ENCODE results near the gene ELMO1.
A peak's percentile ranks its signal among the peaks of the same experiment; 100 is the strongest.

The ELMO1 gene

DNA sequence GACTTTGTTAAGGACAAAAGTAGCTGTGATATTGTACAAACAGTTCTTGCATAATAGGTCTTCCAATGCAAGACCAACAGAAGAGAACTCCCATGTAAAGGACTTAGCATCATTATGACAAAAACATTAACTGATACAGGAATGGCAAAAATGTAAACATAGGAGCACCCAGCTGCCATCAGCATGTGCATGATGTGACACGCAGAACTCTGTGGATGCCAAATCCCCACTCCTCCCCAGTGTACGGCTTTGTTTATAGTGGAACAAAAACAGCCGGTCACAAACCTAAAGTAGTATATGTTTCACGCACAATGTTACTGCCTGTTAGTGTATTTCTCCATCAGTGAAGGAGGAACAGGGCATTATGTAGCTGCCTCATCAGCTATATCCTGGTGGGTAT lies 408.3 kb downstream of the ELMO1 start:
- FAIRE-seq, result no peak

- no peak for FAIRE-seq
Measured at GRCh38 chr7:37039131-37039749, 409.4 kb downstream of the ELMO1 start.

- FAIRE-seq, result no peak
Measured at GRCh38 chr7:37038706-37039105, 410.0 kb downstream of the ELMO1 start.

DNA sequence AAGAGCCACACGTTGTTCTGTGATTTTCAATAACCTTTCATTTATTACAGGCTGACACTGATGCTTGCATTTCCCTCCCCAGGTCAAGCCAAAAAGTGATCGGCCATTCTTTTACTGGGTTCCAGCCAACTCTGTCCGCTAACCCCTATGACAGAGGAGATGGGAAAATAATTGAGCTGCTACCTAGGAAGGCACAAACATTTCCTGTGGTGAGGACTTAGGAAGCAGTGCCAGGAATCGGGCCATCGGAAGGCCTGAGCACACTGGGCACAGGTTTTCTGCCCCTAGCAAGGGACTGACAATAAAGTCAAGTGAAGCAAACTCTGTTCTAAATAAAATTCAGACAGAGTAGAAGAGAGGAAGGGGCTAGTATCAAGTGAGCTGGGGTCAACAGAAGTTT lies 411.4 kb downstream of the ELMO1 start:
- no peak for FAIRE-seq

GRCh38 chr7:37035631-37036030 lies 413.0 kb downstream of the ELMO1 start:
- FAIRE-seq, result no peak

GRCh38 chr7:37033141-37033540 lies 415.5 kb downstream of the ELMO1 start:
- FAIRE-seq, result no peak

GRCh38 chr7:37032258-37032601 lies 416.4 kb downstream of the ELMO1 start:
- FAIRE-seq, result no peak

DNA sequence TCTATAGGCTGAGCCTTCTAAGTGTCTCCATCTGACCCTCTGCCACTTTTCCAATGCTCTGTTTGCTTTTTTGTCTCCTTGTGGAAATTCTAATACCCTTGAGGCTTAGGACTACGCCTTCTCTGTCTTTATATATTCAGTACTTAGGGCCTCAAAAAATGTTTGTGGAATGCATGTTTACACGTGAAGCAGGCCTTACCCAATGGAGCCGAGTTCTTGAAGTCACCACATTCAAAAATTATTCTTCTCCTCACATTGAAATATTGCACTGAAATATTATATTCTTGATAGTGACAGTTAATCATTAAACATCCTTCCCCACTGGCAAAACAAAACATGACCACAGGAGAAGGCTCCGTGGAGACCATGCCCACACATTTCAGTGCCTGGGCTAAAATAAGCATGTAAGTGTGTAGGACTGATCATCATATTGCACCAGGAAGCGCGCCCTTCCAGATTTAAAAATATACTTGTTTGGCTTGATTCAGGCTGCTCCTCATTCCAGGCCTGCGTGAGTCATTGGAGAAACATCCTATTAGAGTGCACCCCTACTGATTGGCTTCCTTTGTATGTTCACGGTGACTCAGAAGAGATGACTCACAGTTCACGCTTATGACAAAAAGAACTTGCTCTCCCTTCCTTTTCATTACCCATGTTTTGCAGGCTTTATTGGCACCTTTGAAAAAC lies 416.9 kb downstream of the ELMO1 start:
- peak; percentile 100 for FAIRE-seq

DNA sequence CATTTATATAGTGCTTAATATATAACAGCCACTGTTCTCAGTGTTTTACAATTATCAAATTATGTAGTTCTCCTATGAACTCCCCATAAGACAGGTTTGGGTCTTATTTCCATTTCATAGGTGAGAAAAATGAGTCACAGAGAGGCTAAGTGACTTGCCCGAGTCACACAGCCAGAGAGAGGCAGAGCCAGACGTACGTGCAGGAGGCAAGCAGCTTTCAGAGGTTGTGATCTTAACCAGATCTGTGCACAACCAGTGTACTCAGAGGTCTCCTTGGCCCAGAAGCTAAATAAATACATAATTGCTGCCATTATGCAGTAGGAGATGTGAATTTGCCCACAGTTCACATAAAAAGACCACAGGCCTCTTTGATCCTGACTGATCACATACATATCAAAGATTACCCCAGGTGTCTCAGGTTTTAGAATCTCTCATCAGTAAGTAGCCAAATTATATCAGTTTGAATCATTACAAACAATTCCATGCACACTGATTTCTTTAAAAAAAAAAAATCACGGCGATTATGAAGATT lies 419.7 kb downstream of the ELMO1 start:
- no peak for FAIRE-seq

- FAIRE-seq, result no peak
Measured at GRCh38 chr7:37027557-37028341, 420.9 kb downstream of the ELMO1 start.

DNA sequence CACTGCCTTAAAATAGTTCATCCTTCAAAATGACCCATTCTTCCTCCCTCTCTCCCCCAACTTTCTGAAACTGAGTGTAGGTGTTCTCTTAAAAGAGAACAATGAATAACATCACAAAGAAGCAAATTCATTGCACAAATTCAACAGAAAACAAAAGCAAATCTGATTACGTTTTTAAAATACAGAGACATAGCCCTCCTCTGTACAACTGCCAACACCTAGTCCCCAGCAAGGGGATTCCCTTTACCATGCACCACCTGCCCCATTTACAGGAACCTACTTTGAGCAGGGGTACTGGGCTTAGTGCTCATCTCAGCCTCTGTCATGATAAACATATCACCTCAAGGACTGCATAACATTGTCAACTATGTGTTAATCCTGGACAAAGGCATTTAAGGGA lies 421.6 kb downstream of the ELMO1 start:
- no peak for FAIRE-seq

- no peak for FAIRE-seq
Measured at GRCh38 chr7:37018954-37019353, 429.7 kb downstream of the ELMO1 start.

DNA sequence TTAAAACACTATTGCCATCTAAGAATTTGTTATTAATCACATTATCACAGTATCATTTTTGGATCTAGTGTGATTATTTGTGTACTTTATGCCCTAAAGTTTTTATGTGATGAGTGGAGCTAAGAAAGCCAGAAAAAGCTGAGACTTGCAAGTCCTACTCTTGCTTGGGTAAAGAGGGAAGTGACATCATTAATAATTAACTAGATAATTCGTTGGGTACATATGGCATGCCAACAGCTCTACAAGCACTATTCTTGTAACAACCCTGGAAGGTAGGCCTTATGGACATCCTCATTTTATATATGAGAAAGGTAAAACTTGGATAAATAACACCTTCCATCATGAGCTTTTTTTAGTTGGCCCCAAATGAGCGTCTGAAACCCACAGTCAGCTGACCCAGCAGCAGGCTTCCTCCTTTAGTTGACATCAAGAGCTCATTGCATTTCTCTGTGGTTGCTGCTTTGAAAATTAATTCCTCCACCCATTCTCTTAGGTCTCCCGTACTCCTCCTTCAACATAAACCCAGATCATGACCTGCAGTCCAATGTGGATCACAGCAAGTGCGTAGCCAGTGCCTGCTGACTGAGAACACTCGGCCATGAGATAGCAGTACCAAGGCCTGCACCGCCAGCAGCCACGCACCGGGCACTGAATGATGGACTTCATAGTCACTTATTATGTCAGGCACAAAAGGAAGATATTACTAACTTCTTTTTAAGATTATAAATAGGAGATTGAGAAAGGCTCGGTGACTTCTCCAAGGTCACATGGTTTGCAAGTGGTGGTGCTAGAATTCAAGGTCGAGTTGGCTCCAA lies 432.4 kb downstream of the ELMO1 start:
- peak; percentile 80 for FAIRE-seq

DNA sequence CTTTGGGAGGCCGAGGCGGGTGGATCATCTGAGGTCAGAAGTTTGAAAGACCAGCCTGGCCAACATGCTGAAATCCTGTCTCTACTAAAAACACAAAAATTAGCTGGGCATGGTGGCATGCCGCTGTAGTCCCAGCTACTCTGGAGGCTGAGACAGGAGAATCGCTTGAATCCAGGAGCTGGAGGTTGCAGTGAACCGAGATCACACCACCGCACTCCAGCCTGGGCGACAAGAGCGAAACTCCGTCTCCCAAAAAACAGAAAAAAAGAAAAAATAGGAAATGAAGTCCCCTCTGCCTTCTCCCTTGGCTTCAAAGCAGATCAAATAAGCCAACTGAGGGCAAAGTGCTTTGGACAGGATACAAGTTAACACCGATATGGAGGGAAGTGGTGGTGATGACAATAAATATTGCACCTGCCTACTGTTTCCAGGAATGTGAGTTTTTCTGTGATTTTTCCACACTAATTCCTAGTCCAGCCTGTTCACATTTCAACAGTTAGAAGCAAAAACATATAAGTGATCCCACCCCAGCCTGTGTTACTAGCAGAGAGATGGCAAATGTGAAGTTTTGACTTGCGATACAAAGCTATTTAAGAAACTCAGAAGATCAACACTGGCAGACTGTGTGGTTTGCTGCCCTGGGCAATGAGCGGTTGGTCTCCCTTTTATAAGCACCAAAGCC lies 433.2 kb downstream of the ELMO1 start:
- FAIRE-seq, result no peak

GRCh38 chr7:37013771-37014170 lies 434.9 kb downstream of the ELMO1 start:
- no peak for FAIRE-seq

GRCh38 chr7:37011151-37011890 lies 437.3 kb downstream of the ELMO1 start:
- FAIRE-seq, result no peak

DNA sequence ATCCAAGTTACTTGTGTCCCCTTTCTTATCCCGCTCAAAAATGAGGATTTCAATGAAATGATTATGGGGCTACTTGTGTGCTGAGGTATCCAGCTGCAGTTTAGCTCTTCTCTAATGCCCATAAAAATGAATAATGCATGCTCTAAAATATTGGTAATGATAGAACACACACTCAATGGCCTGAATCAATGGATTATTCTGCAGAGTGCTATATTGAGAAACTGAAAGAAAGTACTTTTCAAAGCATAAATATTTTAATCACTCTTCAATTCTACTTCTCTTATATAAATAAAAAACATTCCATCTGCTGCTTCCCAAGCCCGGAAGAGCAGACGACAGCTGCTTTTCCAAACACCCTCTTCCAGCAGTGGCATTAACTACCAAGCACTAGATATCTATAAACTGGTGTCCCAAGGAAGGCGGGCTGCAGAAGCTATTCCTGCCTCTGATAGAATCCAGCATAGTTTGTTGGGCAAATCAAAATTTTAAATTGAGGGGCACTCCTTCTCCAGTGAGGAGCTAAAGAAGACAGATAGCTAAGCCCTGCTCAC lies 439.5 kb downstream of the ELMO1 start:
- no peak for FAIRE-seq

GRCh38 chr7:37007691-37008090 lies 441.0 kb downstream of the ELMO1 start:
- FAIRE-seq, result no peak

DNA sequence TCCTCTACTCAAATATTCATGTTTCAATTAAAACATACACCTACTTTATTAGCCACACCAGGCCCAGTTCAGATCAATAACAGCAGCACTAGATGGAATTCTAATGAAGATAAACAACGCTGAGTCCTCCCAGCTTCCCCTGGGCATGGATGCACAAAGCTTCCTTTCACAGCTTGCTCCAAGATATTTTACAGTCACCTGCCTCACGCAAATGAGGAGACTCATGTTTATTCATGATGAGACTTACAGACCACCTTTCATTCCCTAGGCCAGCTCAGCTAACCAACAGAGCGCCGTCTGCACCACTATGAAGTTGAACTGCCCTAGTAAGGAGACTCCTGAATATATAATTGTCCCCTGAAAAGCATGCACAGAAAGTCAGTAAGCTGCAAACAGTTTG lies 441.4 kb downstream of the ELMO1 start:
- no peak for FAIRE-seq

- no peak for FAIRE-seq
Measured at GRCh38 chr7:37006764-37007163, 441.9 kb downstream of the ELMO1 start.

GRCh38 chr7:37000511-37000910 lies 448.2 kb downstream of the ELMO1 start:
- no peak for FAIRE-seq

Measured in islet of Langerhans (tissue), 1 donor.